DND-41 (cell line): Measurements from ENCODE around the gene KCND3.

Experiments
- EZH2 ChIP-seq: IDR thresholded peaks from 3 replicates; pipeline ENCODE4 v1.6.1; 2012; ENCODE audit warnings: borderline replicate concordance, low read depth, mild to moderate bottlenecking, moderate library complexity, low read length, inconsistent platforms; ENCODE audit not compliant: severe bottlenecking
- TF ChIP-seq, protein P1 (sequence below): IDR thresholded peaks from 2 replicates; pipeline ENCODE4 v1.5.1; 2012; ENCODE audit warnings: borderline replicate concordance, low read length, moderate library complexity, mild to moderate bottlenecking; ENCODE audit not compliant: poor library complexity, severe bottlenecking; ENCODE audit errors: extremely low read depth

DNA sequence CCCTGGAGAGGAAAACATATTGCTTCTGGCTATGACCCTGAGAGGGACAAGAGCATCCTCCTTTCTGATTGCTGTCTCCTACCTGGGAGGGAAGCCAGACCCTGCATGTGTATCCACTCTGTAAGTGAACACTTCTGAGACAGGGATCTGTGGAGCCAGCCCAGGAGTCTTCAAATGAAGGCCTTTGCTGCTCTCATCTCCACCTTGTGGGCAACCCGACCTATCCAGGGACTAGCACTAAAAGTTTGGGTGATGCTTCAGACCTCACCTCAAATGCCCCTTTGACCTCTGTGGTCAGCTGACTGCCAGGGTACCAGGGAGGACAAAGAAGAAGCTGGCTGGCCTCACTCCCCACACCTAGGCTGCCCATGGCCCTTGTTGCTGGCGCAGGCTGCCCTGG, 64.7 kb downstream of the KCND3 start:
- TF ChIP-seq, protein P1, sequence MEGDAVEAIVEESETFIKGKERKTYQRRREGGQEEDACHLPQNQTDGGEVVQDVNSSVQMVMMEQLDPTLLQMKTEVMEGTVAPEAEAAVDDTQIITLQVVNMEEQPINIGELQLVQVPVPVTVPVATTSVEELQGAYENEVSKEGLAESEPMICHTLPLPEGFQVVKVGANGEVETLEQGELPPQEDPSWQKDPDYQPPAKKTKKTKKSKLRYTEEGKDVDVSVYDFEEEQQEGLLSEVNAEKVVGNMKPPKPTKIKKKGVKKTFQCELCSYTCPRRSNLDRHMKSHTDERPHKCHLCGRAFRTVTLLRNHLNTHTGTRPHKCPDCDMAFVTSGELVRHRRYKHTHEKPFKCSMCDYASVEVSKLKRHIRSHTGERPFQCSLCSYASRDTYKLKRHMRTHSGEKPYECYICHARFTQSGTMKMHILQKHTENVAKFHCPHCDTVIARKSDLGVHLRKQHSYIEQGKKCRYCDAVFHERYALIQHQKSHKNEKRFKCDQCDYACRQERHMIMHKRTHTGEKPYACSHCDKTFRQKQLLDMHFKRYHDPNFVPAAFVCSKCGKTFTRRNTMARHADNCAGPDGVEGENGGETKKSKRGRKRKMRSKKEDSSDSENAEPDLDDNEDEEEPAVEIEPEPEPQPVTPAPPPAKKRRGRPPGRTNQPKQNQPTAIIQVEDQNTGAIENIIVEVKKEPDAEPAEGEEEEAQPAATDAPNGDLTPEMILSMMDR = no peak
- TF ChIP-seq EZH2 = no peak
